Fibroblast of lung (primary cell): Measurements from ENCODE around the gene ELMOD1. TPM values are rescaled to one million over a fixed set of nuclear protein-coding genes. Genes with fewer than 3 reads are reported as not detected.

Experiments
- DNase-seq, 2 donors: peaks; one replicate each; pipeline versions ENCODE4 v3.0.0 to v3.0.0-alpha.2; 2010; ENCODE audit warnings: low read depth in 2 of 2
- H2AFZ ChIP-seq: 2 replicates; pipeline ENCODE4 v1.5.1; 2012; ENCODE audit warnings: low read length, control low read depth, inconsistent platforms
- H3K27ac ChIP-seq: 2 replicates; pipeline ENCODE4 v1.5.1; 2011; ENCODE audit warnings: low read length, control low read depth; ENCODE audit not compliant: insufficient read depth
- H3K27me3 ChIP-seq: 2 replicates; pipeline ENCODE4 v1.5.1; 2011; ENCODE audit warnings: mild to moderate bottlenecking, low read length; ENCODE audit not compliant: control insufficient read depth, insufficient read depth
- H3K36me3 ChIP-seq: 2 replicates; pipeline ENCODE4 v1.5.1; 2011; ENCODE audit warnings: low read length; ENCODE audit not compliant: control insufficient read depth, insufficient read depth
- H3K4me1 ChIP-seq: 2 replicates; pipeline ENCODE4 v1.5.1; 2011; ENCODE audit warnings: low read length; ENCODE audit not compliant: control insufficient read depth, insufficient read depth; ENCODE audit errors: extremely low read depth
- H3K4me2 ChIP-seq: 2 replicates; pipeline ENCODE4 v1.5.1; 2011; ENCODE audit warnings: low read length, control low read depth; ENCODE audit not compliant: insufficient read depth; ENCODE audit errors: extremely low read depth
- H3K4me3 ChIP-seq, 4 experiments: fragments of 200-600 bp in 1 of 4; sonication (generic) in 1 of 4; replicated peaks in 1 of 4; 2 replicates each; pipeline ENCODE4 v1.5.1; 2011 to 2016; ENCODE audit warnings: low read length in 4 of 4, low read depth in 3 of 4, mild to moderate bottlenecking in 3 of 4, control low read depth in 2 of 4, inconsistent platforms in 1 of 4, mixed read lengths in 1 of 4; ENCODE audit not compliant: insufficient read depth in 1 of 4; ENCODE audit errors: control extremely low read depth in 1 of 4
- H3K79me2 ChIP-seq: 2 replicates; pipeline ENCODE4 v1.5.1; 2012; ENCODE audit warnings: mild to moderate bottlenecking, low read length, inconsistent platforms; ENCODE audit not compliant: control insufficient read depth, insufficient read depth
- H3K9ac ChIP-seq: 2 replicates; pipeline ENCODE4 v1.5.1; 2011; ENCODE audit warnings: mild to moderate bottlenecking, low read length, control low read depth; ENCODE audit not compliant: insufficient read depth
- H3K9me3 ChIP-seq: 2 replicates; pipeline ENCODE4 v1.5.1; 2012; ENCODE audit warnings: low read depth, low read length; ENCODE audit not compliant: control insufficient read depth, insufficient read depth
- H4K20me1 ChIP-seq: 2 replicates; pipeline ENCODE4 v1.5.1; 2011; ENCODE audit warnings: low read length; ENCODE audit not compliant: control insufficient read depth, insufficient read depth; ENCODE audit errors: extremely low read depth
- CTCF ChIP-seq, 2 donors: IDR thresholded peaks in 1 of 2; conservative IDR thresholded peaks in 1 of 2; 1 replicate in 1 of 2; 2 replicates in 1 of 2; pipeline ENCODE4 v1.5.1; 2011 to 2012; ENCODE audit warnings: low read length in 2 of 2, control low read depth in 1 of 2, inconsistent platforms in 1 of 2, low read depth in 1 of 2, mild to moderate bottlenecking in 1 of 2
- EZH2 ChIP-seq: IDR thresholded peaks from 2 replicates; pipeline ENCODE4 v1.5.1; 2012; ENCODE audit warnings: low read length, control low read depth, mild to moderate bottlenecking; ENCODE audit errors: missing control alignments
- polyA plus RNA-seq, 2 donors: library from polyadenylated mRNA; depleted of rRNA in 1 of 2; stranded (reverse) in 1 of 2; unstranded in 1 of 2; fragments of >200 nt; gene quantifications; 2 replicates each; pipeline ENCODE4 v1.2.1, GENCODE V29; 2011 to 2012; ENCODE audit warnings: missing spikeins in 1 of 2
- total RNA-seq: library from RNA; depleted of rRNA; stranded (reverse); fragments of >200 nt; gene quantifications from 2 replicates; pipeline ENCODE4 v1.2.1, GENCODE V29; 2014

ELMOD1 gene
- total and polyA plus RNA-seq, 2 donors (not counting 1 experiment from before 2014, with no cell fraction given) = 0.17 to 0.91 TPM

- TF ChIP-seq EZH2 (no peak), CTCF (conservative IDR thresholded peaks at IDR 0.05 in 1 of 2, IDR thresholded peaks at IDR 0.05 in 1 of 2; ENCODE audit: low read depth in 1 of 2, low read length in 2 of 2) (no peak)
- H3K79me2 ChIP-seq = no peaks in the 10 kb centered on the region
Observed at GRCh38 chr11:107581147-107581546, 9.8 kb upstream of the ELMOD1 start.

GRCh38 chr11:107583629-107584195 is 7.2 kb upstream of the ELMOD1 start:
- Histone ChIP-seq H3K27ac (no peak overlapping the region), H3K27me3 (no peaks in the 10 kb centered on the region), H2AFZ (no peak overlapping the region), H3K4me1 (no peaks in the 10 kb centered on the region), H3K9me3 (no peaks in the 10 kb centered on the region), H3K4me2 (no peak overlapping the region), H4K20me1 (no peaks in the 10 kb centered on the region), H3K79me2 (no peaks in the 10 kb centered on the region), H3K4me3 (no peak overlapping the region), H3K9ac (no peak overlapping the region), H3K36me3 (no peaks in the 10 kb centered on the region)
- TF ChIP-seq CTCF (conservative IDR thresholded peaks at IDR 0.05 in 1 of 2, IDR thresholded peaks at IDR 0.05 in 1 of 2; ENCODE audit: low read depth in 1 of 2, low read length in 2 of 2) (no peak), EZH2 (no peak)
- peak in 1 of 2 donors; percentile 39 for DNase-seq

More at GRCh38 chr11:107581147-107581546, 9.8 kb upstream of the ELMOD1 start:
- no peaks in the 10 kb centered on the region for H4K20me1 ChIP-seq
- no peaks in the 10 kb centered on the region for H3K36me3 ChIP-seq
- H2AFZ ChIP-seq = no peak overlapping the region
- no peak overlapping the region for H3K27ac ChIP-seq
- no peaks in the 10 kb centered on the region for H3K4me1 ChIP-seq
- H3K4me2 ChIP-seq = no peak overlapping the region
- no peak overlapping the region for H3K9ac ChIP-seq
- no peak overlapping the region for H3K4me3 ChIP-seq
- H3K9me3 ChIP-seq = no peaks in the 10 kb centered on the region
- DNase-seq = no peak
- no peaks in the 10 kb centered on the region for H3K27me3 ChIP-seq

GRCh38 chr11:107587306-107587979 is 3.5 kb upstream of the ELMOD1 start:
- H3K4me1 ChIP-seq = peaks cover 2% of the 10 kb centered on the region
- no peaks in the 10 kb centered on the region for H4K20me1 ChIP-seq
- H3K9me3 ChIP-seq = no peaks in the 10 kb centered on the region
- no peak overlapping the region for H3K27ac ChIP-seq
- H3K36me3 ChIP-seq = no peaks in the 10 kb centered on the region
- no peak overlapping the region for H3K4me2 ChIP-seq
- peaks cover 5% of the 10 kb centered on the region for H3K27me3 ChIP-seq
- no peak overlapping the region for H3K9ac ChIP-seq
- H2AFZ ChIP-seq = no peak overlapping the region
- H3K4me3 ChIP-seq = no peak overlapping the region
- DNase-seq = peak; percentile 58 to 71
- TF ChIP-seq CTCF (conservative IDR thresholded peaks at IDR 0.05 in 1 of 2, IDR thresholded peaks at IDR 0.05 in 1 of 2; ENCODE audit: low read depth in 1 of 2, low read length in 2 of 2) = no peak
- TF ChIP-seq EZH2 = no peak
- H3K79me2 ChIP-seq = no peaks in the 10 kb centered on the region
